ENCODE data around the gene LSM14A.
"Not testable (repeated sequence)": the region's sequence is repeated elsewhere in the genome, so short reads cannot be mapped to it uniquely, and the experiment has no call there.

Gene LSM14A

DNA sequence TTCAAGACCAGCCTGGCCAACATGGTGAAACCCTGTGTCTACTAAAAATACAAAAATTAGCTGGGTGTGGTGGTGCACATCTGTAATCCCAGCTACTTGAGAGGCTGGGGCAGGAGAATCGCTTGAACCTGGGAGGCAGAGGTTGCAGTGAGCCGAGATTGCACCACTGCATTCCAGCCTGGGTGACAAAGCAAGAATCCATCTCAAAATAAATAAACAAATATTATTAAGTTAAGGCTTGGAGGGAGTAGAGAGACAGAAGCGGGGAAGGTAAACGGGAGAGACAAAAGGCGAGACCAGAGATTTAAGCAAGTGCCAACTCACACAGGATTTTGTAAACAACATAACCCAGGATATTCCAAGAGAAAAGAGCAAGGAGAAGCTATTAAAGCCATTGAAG is 12.8 kb upstream of the LSM14A start:
- FAIRE-seq, result not testable (repeated sequence)

GRCh38 chr19:34161902-34162301 is 10.4 kb upstream of the LSM14A start:
- not testable (repeated sequence) for FAIRE-seq

DNA sequence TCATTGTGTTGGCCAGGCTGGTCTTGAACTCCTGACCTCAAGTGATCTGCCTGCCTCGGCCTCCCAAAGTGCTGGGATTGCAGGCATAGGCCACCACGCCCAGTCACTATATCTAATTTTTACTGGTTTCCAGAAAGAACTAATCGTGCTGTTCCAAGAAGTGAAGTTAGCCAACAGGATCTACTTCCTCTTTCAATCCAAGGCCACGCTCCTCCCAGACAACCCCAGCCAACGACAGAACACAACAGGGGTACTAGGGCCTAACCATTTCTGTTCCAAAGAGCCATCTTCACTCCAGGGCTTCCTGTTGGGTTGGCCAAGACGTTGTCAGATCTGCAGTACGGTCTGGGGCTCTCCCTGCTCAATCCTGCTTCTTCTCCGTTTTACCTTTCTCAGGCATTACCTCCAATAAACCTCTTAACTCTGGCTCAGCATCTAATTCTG is 7.0 kb upstream of the LSM14A start:
- no peak for FAIRE-seq

DNA sequence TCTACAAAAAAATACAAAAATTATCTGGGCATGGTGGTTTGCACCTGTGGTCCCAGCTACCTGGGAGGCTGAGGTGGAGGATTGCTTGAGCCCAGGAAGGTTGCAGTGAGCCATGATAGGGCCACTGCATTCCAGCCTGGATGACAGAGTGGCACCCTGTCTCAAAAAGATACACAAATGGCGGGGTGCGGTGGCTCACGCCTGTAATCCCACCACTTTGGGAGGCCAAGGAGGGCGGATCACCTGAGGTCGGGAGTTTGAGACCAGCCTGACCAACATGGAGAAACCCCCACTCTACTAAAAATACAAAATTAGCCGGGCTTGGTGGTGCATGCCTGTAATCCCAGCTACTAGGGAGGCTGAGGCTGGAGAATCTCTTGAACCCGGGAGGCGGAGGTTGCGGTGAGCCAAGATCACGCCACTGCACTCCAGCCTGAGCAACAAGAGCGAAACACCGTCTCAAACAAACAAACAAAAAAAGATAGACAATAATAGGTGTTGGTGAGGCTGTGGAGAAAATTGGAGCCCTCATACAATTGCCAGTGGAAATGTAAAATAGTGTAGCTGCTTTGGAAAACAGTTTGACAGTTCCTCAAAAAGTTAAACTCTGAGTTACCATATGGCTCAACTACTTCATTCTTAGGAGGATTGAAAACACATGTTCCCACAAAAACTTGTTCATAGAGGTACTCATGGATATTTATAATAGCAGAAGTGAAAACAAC is 2.7 kb upstream of the LSM14A start:
- FAIRE-seq, result not testable (repeated sequence)

- no peak for FAIRE-seq
These were observed 796 bp upstream of the LSM14A start for GRCh38 chr19:34171539-34171876.

GRCh38 chr19:34172661-34173192 is 423 bp downstream of the LSM14A start:
- FAIRE-seq, result no peak

DNA sequence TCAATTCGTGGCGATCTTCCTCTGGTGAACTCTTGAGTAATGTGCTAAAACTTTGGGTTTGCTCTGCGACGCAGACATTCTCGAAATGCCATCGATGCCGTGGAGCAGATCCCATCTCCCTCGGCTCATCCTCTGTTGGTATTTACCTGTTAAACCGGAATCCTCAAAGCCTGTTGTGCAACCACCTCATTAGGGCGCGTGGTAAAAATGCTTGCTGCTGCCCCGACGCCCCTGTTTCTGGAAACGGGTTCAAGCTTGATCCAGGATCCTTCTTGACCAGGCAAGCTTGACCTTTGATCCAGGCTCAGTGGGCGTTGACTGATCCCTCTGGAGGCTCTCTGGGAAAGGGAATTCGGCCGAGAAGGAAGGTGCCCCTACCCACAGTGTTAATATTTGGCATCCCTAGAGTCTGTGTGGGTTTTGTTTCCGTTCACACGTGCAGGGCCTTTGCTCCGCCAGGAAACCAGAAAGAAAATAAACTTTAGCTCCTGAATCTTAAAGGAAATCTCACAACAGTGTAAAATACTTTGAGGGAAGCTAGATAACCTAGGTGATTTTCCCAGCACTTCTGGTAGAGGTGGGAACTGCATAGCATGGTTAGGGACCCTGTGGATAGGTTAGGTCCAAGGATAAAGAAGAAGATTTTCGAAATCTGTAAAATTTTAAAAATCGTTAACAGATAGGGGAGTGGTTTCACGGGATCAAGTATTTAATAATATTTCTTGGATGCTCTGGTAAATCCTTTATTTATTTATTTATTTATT is 1.1 kb downstream of the LSM14A start:
- no peak for FAIRE-seq

DNA sequence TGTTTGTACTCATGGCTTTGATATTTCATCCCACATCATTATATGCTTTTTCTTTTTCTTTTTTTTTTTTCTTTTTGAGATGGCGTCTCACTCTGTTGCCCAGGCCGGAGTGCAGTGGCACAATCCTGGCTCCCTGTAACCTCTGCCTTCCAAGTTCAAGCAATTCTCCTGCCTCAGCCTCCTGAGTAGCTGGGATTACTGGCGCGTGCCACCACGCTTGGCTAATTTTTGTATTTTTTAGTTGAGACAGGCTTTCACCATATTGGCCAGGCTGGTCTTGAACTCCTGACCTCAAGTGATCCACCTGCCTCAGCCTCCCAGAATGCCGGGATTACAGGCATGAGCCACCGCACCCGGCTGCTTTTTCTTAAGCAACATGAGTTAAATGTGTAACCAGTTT is 2.9 kb downstream of the LSM14A start:
- not testable (repeated sequence) for FAIRE-seq

DNA sequence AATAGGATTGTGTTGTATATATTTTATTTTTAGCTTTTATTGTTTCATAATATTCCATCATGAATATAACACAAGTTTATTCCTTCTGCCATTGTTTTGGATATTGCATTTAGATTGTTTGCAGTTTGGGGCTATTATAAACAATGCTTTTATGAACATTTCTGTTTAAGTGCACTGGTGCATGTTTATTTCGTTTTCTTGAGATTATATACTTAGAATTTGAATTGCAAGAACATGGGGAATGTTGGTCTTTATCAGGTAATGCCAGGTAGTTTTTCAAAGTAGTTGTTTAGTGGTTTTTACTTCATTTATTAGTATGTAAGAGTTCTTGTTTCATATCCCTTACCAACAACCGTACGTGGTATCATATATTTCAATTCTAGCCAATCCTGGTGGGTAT is 4.3 kb downstream of the LSM14A start:
- no peak for FAIRE-seq

- FAIRE-seq, result no peak
These were observed 5.9 kb downstream of the LSM14A start for GRCh38 chr19:34178274-34178610.

- FAIRE-seq, result no peak
These were observed 6.8 kb downstream of the LSM14A start for GRCh38 chr19:34179066-34179465.

GRCh38 chr19:34180273-34180672 is 8.0 kb downstream of the LSM14A start:
- FAIRE-seq, result no peak

DNA sequence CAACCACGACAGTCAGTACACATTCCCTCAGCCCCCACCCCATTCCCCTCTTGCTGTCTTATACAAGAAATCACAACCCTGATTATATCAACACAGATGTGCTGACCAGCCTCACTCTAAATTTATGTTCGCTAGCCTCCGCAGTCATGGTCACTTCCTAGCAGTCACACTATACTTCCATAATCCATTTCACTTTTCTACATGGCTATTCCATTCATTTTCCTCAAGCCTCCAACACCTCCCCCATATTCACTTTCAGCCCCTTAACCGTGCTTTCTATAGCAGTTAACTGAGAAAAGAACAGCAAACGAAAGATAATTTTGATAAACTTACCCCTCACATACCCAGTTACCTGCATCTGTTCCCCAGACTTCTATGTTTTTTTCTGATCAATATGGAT is 8.4 kb downstream of the LSM14A start:
- no peak for FAIRE-seq

DNA sequence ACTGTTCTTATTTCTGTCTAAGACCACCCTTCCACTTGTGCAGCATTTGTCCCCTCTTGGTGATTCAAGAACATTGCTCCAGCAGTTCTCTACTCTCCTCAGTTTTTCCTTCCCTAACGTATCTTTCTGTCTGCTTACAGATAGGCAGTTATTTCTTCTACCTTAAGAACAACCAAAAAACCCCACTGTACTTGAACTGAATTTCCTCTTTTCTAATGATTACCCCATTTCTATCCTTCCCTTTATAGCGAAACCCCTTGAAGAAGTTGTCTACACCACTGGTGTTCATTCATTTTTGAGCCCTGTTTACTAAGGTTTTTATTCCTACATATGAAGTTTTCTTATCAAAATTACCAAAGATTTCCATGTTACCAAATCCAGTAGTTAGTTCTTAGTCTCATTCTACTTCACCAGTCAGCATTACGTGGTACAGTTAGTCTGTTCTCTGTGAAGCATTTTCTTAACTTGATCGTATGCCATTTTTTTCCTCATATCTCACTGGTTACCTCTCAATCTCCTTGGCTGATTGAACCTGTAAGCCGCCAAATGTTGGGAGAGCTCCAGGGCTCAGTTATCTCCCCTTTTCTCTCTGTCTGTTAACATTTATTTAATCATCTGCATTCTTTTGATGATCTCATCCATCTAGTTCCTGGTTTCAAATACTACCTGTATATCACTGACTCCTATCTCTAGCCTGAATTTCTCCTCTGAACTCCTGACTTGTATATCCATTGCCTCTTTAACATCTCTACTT is 9.0 kb downstream of the LSM14A start:
- no peak for FAIRE-seq

DNA sequence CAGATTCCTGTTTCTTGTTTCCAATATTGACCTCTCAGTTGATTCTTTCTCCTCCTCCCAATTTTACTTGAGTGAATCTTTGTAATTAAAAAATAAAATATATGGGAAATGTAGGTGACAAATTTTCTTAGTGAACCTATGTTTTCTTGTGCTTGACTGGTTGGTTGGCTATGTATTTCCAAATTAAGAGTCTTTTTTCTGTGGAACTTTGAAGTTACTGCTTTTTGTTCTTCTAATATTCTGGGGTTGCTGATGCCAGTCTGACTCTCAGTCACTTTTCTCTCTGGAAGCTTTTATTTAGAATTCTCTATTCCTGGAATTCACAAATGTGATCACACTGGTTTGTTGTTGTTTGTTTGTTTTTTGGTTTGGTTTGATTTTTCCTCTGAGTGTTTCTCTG is 9.8 kb downstream of the LSM14A start:
- no peak for FAIRE-seq

- no peak for FAIRE-seq
These were observed 12.7 kb downstream of the LSM14A start for GRCh38 chr19:34184880-34185491.

DNA sequence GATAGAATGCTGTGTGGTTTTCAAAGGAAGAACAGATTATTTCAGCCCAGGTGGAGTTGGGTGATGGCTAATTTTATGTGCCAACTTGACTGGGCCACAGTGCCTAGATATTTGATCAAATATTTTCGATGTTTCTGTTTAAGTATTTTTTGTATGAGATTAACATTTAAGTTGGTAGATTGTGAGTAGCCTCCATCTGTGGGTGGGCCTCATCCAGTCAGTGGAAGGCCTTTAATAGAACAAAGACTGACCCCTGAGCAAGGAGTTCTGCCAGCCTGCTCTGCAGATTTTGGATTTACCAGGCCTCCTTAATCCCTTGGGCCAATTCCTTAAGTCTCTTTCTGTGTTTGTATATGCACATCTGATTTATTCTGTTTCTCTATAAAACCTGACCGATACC is 13.9 kb downstream of the LSM14A start:
- no peak for FAIRE-seq

DNA sequence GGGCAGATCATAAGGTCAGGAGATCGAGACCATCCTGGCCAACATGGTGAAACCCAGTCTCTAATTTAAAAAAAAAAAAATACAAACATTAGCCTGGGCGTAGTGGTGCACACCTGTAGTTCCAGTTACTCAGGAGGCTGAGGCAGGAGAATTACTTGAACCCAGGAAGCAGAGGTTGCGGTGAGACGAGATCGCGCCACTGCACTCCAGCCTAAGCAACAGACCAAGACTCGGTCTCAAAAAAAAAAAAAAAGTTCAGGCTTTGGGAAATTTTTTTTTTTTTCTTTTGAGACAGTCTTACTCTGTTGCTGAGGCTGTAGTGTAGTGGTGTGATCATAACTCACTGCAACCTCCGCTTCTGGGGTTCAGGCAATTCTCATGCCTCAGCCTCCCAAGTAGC is 14.7 kb downstream of the LSM14A start:
- FAIRE-seq, result no peak

DNA sequence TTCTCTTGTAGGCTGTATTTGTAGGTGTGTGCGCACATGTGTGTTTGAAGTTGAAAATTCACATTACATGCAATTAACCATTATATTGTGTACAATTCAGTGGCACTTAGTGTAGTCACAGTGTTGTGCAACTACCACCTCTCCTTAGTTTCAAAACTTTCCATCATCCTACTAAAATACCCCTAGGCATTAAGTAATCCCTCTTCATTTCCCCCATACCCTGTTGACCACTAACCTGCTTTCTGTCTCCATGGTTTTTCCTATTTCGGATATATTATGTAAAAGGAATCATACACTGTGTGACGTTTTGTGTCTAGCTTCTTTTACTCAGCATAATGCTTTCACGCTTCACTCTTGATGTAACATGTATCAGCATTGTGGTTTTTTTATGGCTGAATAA is 16.1 kb downstream of the LSM14A start:
- FAIRE-seq, result no peak

- no peak for FAIRE-seq
These were observed 17.1 kb downstream of the LSM14A start for GRCh38 chr19:34189199-34189916.

DNA sequence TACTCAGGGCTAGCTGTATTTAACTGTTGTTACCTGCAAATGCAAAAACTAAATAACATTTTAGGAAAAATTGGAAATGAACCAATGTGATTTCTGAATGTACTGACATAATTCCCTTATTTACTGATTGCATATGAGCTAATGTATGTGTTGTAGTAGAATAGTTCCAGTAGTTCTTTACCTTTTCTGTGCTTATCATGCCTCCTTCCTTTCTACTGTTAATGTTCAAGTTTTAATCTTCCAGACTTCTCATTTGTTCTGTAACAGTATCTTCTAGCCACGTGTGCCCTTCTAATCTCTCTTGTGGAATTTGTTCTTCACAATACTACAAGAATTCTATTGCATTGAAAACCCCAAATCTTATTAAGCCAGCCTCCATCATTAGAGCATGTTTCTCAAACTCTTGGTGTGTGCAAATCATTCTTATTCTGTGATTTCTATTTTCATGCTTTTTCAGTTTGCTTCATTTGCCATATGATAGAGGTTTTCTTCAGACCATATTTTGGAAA is 17.7 kb downstream of the LSM14A start:
- no peak for FAIRE-seq

DNA sequence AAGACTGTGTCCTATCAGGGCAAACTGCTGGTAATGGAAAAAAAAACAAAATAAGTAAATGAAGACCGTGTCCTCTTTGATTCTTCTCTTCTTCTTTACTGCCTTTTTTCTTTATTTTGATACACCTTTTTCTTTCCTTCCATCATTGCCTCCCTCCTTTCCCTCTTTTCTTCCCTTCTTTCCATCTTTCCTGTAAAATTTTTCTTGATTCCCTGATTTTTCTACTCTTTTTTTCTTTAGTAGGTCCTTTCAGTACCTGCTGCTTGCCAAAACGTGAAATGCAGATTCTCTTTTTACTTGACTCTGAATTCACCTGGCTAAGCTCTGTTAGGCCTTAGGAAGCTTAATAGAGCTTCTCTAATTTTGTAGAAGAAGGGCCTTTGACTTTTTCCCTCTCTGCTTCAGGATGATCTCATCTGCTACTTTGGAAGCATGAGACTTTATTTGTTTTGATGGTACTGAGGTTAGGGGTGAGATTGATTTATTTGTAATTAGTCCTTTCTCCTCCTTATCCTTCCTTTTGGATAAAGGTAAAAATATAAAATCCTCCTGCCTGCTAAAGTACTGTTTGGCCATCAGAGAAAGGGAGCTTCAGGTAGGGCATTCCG is 19.2 kb downstream of the LSM14A start:
- FAIRE-seq, result no peak
